Hematopoietic multipotent progenitor cell treated with erythropoietin and hydrocortisone succinate and interleukin-3 and kit ligand, for 4 days (in vitro differentiated cells): ENCODE results near the gene CLASRP.
A peak's percentile ranks its signal among the peaks of the same experiment; 100 is the strongest.

ENCODE experiments used
- DNase-seq: peaks from one replicate; pipeline ENCODE4 v3.0.0-alpha.2; 2015

Gene CLASRP

GRCh38 chr19:45021971-45022370, 16.9 kb upstream of the CLASRP start:
- no peak for DNase-seq

GRCh38 chr19:45023048-45023447, 15.8 kb upstream of the CLASRP start:
- DNase-seq, result no peak

GRCh38 chr19:45025264-45025663, 13.6 kb upstream of the CLASRP start:
- no peak for DNase-seq

GRCh38 chr19:45027371-45027770, 11.5 kb upstream of the CLASRP start:
- no peak for DNase-seq

GRCh38 chr19:45030825-45031224, 8.0 kb upstream of the CLASRP start:
- no peak for DNase-seq

- no peak for DNase-seq
Measured at GRCh38 chr19:45032421-45032820, 6.4 kb upstream of the CLASRP start.

- no peak for DNase-seq
Measured at GRCh38 chr19:45035755-45036154, 3.1 kb upstream of the CLASRP start.

GRCh38 chr19:45037393-45038169, 1.3 kb upstream of the CLASRP start:
- no peak for DNase-seq

GRCh38 chr19:45040059-45040771, 1.4 kb downstream of the CLASRP start:
- DNase-seq, result peak; percentile 59

- no peak for DNase-seq
Measured at GRCh38 chr19:45041125-45041524, 2.3 kb downstream of the CLASRP start.

GRCh38 chr19:45045671-45046353, 7.0 kb downstream of the CLASRP start:
- no peak for DNase-seq

GRCh38 chr19:45046355-45046754, 7.5 kb downstream of the CLASRP start:
- no peak for DNase-seq

GRCh38 chr19:45047188-45047797, 8.4 kb downstream of the CLASRP start:
- DNase-seq, result peak; percentile 76

GRCh38 chr19:45049073-45049736, 10.4 kb downstream of the CLASRP start:
- no peak for DNase-seq

GRCh38 chr19:45050036-45050435, 11.2 kb downstream of the CLASRP start:
- no peak for DNase-seq

- no peak for DNase-seq
Measured at GRCh38 chr19:45051929-45052579, 13.2 kb downstream of the CLASRP start.

- no peak for DNase-seq
Measured at GRCh38 chr19:45056831-45057230, 18.0 kb downstream of the CLASRP start.

- DNase-seq, result no peak
Measured at GRCh38 chr19:45057444-45057843, 18.6 kb downstream of the CLASRP start.

GRCh38 chr19:45058622-45059159, 19.8 kb downstream of the CLASRP start:
- no peak for DNase-seq

GRCh38 chr19:45059258-45059965, 20.6 kb downstream of the CLASRP start:
- peak; percentile 92 for DNase-seq

- DNase-seq, result no peak
Measured at GRCh38 chr19:45061965-45062364, 23.1 kb downstream of the CLASRP start.
